ENCODE data around the gene FUNDC1.
"Not testable (repeated sequence)": the region's sequence is repeated elsewhere in the genome, so short reads cannot be mapped to it uniquely, and the experiment has no call there.

FUNDC1 gene
- total RNA-seq: 12.0 to 13.1 reads per million in 2 donors

DNA sequence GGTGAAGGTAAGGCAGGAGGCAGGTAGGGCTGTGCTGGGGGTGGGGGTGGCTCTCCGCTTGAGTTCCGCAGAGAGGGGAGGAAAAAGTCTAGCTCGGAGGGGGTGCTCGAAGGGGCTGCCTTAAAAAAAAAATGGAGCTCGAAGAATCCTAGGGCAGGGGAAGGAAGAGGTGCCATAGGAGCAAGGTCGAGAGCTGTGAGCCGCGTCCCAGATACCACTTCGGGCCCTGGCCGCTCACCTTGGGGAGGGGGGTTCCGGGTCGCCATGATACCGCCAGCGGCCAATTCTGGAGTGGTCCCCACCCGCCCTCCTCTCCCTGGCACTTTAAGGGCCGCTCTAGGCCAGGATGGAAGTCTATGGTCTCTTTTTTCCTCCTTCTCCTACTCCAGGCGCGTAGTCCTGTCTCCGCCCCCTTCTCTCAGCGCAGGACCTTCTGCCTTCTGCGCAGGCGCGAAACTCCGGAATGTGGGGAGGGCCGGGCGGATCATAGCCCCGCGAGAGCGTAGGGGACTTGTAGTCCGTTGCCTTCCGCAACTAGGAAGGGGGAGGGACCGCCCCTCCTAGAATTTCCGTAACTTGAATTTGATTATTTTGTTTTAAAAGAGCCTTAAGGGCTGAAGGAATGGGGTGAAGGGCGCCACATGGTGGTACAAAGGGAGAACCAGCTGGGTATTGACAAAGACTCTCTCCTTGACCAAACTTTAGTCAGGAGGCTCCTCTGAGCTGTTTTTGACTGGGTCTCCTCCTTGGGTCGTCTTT, at the start of gene FUNDC1:
Gene FUNDC1 (minus strand): TSS at position 293 of the 759 bp plus-strand sequence. CDS start 27 bp downstream, at position 266.
- DNase-seq: peak; percentile 71

GRCh38 chrX:44585866-44586265, 43.2 kb upstream of the FUNDC1 start:
- no peak for DNase-seq

DNA sequence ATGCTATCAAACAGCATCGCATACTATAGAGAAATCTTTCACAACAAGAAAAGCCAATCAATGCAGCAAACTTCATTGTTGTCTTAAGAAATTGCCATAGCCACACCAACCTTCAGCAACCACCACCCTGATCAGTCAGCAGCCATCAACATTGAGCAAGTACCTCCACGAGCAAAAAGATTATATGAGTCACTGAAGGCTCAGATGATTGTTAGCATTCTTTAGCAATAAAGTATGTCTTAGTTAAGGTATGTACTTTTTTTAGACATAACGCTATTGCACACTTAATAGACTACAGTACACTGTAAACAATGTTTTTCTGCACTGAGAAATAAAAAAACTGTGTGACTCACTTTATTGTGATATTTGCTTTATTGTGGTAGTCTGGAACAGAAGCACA, 37.8 kb upstream of the FUNDC1 start:
- DNase-seq: no peak

DNA sequence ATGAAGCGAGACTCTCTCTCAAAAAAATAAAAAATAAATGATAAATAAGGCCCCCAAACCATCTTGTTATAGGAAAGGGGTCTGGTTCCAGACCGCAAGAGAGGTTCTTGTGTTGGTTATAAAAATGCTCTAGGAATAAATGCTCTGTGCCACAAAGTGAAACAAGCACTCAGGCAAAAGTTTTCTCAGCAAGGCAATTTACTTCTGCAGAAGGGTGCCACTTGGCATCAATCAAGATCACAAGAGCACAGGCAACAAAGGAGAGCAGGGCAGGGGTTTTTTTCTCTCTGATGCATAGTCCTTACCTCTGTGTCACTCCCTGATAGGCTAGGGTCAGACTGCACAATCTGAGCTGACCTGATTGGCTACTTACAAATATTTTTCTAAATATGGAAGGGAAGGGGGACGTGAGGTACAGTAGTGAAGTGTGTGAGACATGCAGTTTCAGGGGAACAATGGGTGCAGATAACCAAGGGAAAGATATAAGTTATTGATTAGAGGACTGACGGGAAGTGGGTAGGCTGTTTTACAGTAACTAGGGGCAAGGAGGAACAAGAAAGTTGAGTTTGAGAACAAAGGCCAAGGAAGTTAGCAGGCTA, 29.8 kb upstream of the FUNDC1 start:
- DNase-seq: no peak

GRCh38 chrX:44570522-44570921, 27.9 kb upstream of the FUNDC1 start:
- DNase-seq: no peak

DNA sequence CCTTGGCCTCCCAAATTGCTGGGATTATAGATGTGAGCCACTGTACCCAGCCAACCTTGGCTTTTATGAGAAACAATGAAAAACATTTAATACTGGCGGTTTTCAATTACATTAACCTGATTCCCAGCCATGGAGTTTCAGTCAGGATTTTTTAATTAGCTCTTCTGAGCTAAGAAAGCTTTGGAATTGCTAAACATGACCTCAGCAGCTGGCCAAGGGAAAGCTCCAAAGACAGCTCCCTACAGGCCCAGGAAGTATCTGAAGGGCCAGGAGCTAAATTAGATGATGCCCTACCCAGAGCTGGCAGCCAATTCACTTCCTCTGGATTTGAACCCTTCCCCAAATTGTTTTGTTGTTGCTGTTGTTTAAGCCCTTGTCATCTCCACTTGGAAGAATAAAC, 26.5 kb upstream of the FUNDC1 start:
- DNase-seq: no peak

DNA sequence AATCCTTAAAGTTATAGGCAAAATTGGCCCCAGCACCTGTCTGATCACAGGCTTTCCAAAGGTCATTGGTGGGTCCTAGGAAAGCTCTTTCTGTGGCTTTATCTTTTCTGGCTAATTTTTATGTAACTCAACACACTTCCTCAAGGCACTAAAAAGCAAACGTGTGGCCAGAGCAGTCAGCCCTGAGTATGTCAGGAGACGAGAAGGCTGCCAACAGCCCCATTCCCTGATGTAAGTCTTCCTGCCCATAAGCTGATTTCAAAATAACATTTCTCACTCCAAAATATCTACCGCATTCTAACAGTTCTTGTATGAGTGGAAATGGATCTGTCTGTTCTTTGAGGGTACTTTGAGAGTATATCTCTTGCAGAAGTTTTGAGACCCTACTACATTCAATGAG, 25.5 kb upstream of the FUNDC1 start:
- DNase-seq: no peak

DNA sequence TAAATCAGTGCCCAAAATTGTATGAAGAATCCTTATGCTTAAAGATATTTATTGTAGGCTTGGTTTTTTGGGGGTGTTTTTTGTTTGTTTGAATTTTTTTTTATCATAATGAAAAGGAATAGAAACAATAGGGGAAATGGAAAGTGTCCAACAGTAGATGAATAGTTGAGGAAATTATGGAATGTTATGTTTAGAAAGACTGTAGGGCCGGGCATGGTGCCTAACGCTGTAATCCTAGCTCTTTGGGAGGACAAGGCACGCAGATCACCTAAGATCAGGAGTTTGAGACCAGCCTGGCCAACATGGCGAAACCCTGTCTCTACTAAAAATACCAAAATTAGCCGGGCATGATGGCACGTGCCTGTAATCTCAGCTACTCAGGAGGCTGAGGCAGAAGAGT, 19.2 kb upstream of the FUNDC1 start:
- DNase-seq: not testable (repeated sequence)

GRCh38 chrX:44550563-44550962, 7.9 kb upstream of the FUNDC1 start:
- no peak for DNase-seq

DNA sequence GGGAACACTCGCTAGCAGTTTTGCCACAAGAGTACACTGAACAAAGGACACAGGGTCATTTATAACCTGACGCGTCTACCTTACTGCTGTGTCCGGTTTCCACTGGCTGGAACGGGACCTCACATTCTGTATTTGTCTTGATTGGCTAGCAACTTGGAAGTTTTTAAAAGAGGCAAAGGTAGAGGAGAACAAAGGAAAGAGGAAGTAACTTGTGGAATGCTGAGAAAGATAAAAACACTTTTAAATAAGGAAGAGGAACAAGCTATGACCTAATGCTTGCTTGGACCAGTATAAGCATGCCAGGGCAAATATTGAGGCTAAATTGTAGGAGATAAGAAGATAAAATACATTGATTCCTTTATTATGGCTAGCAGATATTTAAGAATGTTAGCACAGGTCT, 2.8 kb upstream of the FUNDC1 start:
- DNase-seq: not testable (repeated sequence)

- DNase-seq: no peak
Measured at GRCh38 chrX:44544036-44544435, 1.4 kb upstream of the FUNDC1 start.

DNA sequence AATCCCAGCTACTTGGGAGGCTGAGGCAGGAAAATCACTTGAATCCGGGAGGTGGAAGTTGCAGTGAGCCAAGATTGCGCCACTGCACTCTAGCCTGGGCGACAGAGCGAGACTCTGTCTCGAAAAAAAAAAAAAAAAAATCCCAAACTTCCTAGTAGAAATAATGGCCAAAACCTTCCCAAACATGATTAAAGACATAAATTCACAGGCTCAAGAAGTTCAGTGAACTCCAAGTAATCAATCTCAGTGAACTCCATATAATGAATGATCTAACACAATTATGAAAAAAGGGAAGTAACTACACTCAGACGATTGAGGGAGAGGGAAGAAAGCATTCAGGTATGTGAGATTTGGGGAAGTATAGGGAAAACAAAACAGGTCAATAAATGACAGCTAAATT, 6.5 kb downstream of the FUNDC1 start:
- no peak for DNase-seq

GRCh38 chrX:44529310-44529709, 13.3 kb downstream of the FUNDC1 start:
- no peak for DNase-seq

DNA sequence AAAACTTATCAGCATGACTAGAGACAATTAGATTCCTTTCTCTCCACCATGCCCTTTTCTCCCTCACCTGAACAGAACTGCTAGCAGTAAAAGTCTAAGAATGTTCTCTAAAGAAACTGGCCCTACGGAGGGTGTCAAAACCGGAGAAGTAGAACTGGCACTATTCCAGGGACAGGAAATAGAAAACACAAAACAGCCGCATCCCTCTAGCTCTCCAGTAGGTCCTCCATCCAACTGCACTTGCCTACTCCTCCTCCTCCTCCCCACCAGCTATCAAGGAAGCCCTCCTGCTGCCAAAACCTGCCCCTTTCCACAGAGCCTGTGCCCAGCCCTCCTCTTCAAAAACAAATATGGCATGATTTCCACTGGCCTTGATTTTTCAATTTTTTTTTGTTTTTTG, 28.4 kb downstream of the FUNDC1 start:
- DNase-seq: no peak

DNA sequence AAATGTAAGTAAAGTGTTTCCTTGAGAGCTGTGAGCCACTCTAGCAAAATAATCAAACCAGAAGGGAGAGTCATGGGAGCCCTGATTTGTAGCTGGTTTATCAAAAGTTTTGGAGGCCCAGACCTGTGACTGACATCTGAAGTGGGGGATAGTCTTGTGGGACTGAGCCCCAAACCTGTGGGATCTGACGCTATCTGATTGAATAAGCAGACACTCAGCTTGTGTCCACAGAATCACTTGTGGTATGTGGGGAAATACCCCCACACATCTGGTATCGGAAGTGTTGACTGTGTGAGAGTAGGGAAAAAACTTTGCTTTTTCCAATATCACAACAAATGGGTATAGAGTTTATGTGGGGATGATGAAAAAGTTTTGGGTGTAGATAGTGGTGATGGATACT, 35.4 kb downstream of the FUNDC1 start:
- no peak for DNase-seq

DNA sequence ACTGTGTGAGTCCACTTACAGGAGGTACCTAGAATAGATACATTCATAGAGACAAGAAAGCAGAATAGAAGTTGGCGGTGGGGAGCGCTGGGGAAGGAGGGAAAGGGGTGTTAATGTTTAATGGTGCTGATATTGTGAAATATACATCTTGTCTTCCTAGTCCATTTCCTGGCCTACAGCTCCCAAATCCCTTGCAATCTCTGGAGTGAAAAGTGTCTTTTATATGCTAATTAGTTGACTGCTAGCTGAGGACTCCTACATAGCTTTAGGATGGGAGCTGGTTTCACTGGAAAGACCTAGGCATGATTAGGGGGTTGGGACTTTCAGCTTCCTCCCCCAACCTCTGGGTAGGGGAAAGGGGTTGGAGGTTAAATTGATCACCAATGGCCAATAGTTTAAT, 36.0 kb downstream of the FUNDC1 start:
- DNase-seq: no peak

- no peak for DNase-seq
Measured at GRCh38 chrX:44503560-44503959, 39.1 kb downstream of the FUNDC1 start.

DNA sequence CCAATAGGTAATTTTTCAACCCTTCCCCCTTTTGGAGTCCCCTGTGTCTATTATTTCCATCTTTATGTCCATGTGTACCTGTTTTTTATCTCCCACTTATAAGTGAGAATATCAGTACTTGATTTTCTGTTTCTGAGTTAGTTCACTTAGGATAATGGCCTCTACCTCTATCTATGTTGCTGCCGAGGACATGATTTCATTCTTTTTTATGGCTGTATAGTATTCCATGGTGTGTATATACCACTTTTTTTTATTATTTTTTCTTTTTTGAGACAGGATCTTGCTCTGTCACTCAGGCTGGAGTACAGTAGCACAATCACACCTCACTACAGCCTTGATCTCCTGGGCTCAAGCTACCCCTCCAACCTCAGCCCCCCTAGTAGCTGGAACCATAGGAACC, 47.6 kb downstream of the FUNDC1 start:
- no peak for DNase-seq

DNA sequence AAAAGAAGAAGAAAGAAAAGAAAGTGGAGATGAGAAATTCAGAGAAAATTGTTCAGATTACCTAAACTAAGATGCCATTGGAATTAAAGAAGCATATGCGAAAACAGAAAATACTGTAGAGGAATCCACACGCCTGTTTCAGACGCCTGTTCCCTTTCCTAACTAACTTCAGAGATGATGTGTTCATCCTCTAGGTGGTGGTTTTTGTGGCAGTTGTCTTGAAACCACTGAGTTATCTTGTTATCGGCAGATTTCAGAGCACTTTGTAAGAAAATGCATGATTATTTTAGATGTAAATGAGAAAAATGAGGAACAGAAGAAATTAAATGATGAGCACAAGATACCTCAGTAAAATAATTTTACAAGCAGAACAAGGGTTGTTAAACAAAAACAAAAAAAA, 48.3 kb downstream of the FUNDC1 start:
- DNase-seq: no peak

GRCh38 chrX:44489515-44489914, 53.1 kb downstream of the FUNDC1 start:
- no peak for DNase-seq

DNA sequence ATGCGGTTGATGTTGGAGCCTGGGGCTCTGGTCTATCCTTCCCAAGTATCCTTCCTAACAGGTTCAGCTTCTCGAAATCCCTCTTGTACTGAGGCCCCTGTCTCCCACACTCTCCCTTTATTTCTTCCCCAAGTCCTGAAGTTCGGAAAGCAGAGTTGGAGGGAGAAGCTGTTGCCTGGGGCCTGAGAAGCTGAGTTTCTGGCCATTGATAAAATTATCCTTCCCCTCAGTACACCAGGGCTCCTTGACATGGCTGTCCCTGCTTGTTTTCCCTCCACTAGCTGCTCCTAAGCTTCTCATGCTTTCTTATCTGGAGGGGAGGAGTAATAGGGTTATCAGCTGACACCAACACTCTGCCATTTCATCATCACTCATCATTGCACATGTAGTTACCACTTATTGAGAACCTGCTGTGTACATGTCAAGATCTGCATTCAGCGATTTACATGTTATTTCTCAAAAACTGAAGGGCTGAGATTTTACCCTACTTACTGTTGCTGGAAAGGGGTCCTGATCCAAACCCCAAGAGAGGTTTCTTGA, 58.0 kb downstream of the FUNDC1 start:
- no peak for DNase-seq

- no peak for DNase-seq
Measured at GRCh38 chrX:44483965-44484606, 58.6 kb downstream of the FUNDC1 start.

DNA sequence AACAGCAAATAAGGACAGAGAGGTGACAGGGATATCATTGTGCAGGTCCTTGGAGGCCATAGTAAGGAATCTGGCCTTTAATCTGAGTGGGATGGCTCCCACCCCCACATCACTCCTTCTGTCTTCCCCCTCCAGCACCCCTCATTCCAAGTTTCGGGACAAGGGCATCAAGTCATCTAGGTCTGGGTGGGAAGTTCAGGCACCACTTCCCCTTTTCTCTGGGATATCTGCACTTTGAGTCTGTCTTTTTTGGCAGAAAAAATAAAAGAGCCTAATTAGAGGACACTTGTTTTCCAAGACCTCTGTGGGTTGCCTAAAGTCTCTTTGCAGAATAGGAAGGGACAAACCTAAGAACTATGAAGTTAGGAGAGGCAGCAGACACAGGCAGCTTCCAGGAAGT, 60.1 kb downstream of the FUNDC1 start:
- no peak for DNase-seq

DNA sequence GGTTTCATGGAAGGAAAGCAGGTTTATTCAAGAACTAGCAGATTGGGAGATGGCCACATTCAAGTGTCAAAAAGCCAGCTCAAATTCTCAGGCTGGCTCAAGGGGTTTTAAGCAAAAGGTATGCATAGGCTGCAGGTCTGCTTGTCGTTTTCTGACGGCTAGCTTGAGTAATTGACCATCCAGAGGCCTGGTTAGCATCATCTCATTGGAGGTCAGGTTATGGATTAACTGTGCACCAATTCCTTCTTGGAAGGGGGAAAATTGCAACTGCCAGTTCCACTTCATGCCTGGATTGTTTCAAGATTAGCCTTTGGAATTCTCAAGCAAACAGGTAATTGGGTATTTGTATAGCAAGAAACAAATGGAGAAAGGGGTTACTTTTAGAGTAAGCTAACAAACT, 62.1 kb downstream of the FUNDC1 start:
- no peak for DNase-seq
